ENCODE data around the gene ELMO3.
A peak's percentile ranks its signal among the peaks of the same experiment; 100 is the strongest.

The ELMO3 gene

GRCh38 chr16:67164599-67165061, 34.3 kb upstream of the ELMO3 start, which contains the start of gene HSF4:
Gene HSF4, plus strand, starts transcription at chr16:67164745. Its CDS starts 67 bp downstream, at chr16:67164812.
- Histone ChIP-seq H3K4me3 (ENCODE audit: low read depth, low read length) (peak within 1 kb of the TSS; percentile 64), H3K4me1 (peaks cover 4% of the 10 kb centered on the region), H3K27me3 (no peaks in the 10 kb centered on the region; the same call in 1 of the 2 replicates), H3K9me3 (no peaks in the 10 kb centered on the region), H3K36me3 (no peaks in the 10 kb centered on the region)
- no peak for TF ChIP-seq CTCF (IDR thresholded peaks at IDR 0.05; ENCODE audit: low read depth, low read length)
- peak; percentile 57 for DNase-seq

- Histone ChIP-seq H3K36me3 (no peaks in the 10 kb centered on the region), H3K9me3 (no peaks in the 10 kb centered on the region), H3K27me3 (no peaks in the 10 kb centered on the region; the same call in 1 of the 2 replicates), H3K4me3 (ENCODE audit: low read depth, low read length) (peak overlapping the region; percentile 20; the same call in 1 of the 2 replicates), H3K4me1 (peaks cover 8% of the 10 kb centered on the region)
- no peak for TF ChIP-seq CTCF (IDR thresholded peaks at IDR 0.05; ENCODE audit: low read depth, low read length)
- DNase-seq = no peak
Observed at GRCh38 chr16:67165121-67166078, 33.5 kb upstream of the ELMO3 start.

GRCh38 chr16:67166110-67166547, 32.8 kb upstream of the ELMO3 start:
- no peaks in the 10 kb centered on the region for H3K9me3 ChIP-seq
- TF ChIP-seq CTCF (IDR thresholded peaks at IDR 0.05; ENCODE audit: low read depth, low read length) = no peak
- H3K27me3 ChIP-seq = no peaks in the 10 kb centered on the region; the same call in 1 of the 2 replicates
- H3K36me3 ChIP-seq = no peaks in the 10 kb centered on the region
- peaks cover 13% of the 10 kb centered on the region for H3K4me1 ChIP-seq
- H3K4me3 ChIP-seq (ENCODE audit: low read depth, low read length) = no peak overlapping the region
- peak; percentile 10 for DNase-seq

GRCh38 chr16:67166598-67167168, 32.2 kb upstream of the ELMO3 start:
- Histone ChIP-seq H3K9me3 (no peaks in the 10 kb centered on the region), H3K4me3 (ENCODE audit: low read depth, low read length) (no peak overlapping the region), H3K4me1 (peaks cover 14% of the 10 kb centered on the region), H3K27me3 (no peaks in the 10 kb centered on the region; the same call in 1 of the 2 replicates), H3K36me3 (no peaks in the 10 kb centered on the region)
- TF ChIP-seq CTCF (IDR thresholded peaks at IDR 0.05; ENCODE audit: low read depth, low read length) = no peak
- no peak for DNase-seq

GRCh38 chr16:67167588-67167987, 31.3 kb upstream of the ELMO3 start:
- no peak overlapping the region for H3K4me3 ChIP-seq (ENCODE audit: low read depth, low read length)
- peaks cover 14% of the 10 kb centered on the region for H3K4me1 ChIP-seq
- no peaks in the 10 kb centered on the region; the same call in 1 of the 2 replicates for H3K27me3 ChIP-seq
- no peaks in the 10 kb centered on the region for H3K36me3 ChIP-seq
- no peak for TF ChIP-seq CTCF (IDR thresholded peaks at IDR 0.05; ENCODE audit: low read depth, low read length)
- DNase-seq = no peak
- no peaks in the 10 kb centered on the region for H3K9me3 ChIP-seq

Data from BE2C (cell line).